Stimulated activated CD4-positive, alpha-beta T cell treated with anti-CD3 and anti-CD28 coated beads, Interleukin-1b, Interleukin-23, amount 100 ng/mL, for 48 hours (primary cell): Measurements from ENCODE around the gene SSU72.
"Not testable (repeated sequence)": the region's sequence is repeated elsewhere in the genome, so short reads cannot be mapped to it uniquely, and the experiment has no call there.

Source experiments
- DNase-seq: peaks from one replicate; pipeline ENCODE4 v3.0.0-alpha.2; 2020

The SSU72 gene

DNA sequence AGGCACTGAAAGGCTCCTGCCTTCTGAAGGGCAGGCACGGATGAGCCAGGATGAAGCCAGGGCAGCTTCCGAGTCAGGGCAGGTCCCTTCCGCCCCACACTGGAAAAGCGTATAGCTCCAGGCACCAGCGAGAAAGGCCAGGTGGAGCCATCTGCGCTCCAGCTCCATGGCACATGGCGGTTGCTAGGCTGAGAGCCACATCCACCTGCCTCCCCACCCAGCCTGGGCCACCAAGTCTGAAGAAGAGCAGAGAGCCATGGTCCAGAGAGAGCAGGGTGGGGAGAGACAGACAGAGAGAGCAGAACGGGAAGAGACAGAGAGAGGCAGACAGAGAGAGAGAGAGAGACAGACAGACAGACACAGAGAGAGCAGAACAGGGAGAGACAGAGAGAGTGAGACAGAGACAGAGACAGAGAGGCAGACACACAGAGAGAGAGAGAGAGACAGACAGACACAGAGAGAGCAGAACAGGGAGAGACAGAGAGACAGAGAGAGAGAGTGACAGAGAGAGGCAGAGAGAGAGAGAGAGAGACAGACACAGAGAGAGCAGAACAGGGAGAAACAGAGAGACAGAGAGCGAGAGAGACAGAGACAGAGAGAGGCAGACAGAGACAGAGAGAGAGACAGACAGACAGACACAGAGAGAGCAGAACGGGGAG is 20.1 kb upstream of the SSU72 start:
- DNase-seq = no peak

DNA sequence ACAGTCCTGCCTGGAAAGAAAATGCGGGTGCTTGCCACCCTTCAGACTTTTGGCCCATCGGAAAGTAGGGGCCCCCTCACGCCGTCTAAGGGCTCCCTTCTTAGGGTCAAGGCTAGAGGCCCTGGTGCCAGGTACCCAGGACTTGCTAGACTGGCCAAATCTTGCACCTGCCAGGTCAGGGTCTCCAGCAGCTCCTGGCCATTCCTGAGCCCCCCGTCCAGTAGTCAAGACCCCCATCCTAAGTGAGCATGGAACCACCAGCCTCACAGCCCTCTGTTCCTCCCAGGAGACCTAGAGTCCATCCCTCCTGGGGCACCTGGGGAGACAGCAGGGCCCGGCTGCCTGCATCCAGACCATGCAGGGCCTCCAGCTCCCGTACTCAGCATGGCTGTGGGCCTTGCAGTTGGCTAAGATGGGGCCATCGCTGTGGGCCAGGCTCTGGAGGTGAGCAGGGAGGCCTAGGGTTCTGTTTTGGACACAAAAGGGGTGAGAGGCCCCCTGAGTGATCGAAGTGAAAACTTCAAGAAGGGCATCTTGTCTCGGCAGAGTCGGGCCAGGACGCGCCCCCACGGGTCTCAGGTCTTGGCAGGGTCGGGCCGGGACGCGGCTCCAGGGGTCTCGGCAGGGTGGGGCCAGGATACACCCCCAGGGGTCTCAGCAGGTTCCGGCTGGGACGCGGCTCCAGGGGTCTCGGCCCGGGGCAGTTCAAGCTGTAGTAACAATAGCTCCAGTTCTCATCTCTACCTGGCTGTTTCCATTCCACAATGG is 19.4 kb upstream of the SSU72 start:
- DNase-seq = no peak

DNA sequence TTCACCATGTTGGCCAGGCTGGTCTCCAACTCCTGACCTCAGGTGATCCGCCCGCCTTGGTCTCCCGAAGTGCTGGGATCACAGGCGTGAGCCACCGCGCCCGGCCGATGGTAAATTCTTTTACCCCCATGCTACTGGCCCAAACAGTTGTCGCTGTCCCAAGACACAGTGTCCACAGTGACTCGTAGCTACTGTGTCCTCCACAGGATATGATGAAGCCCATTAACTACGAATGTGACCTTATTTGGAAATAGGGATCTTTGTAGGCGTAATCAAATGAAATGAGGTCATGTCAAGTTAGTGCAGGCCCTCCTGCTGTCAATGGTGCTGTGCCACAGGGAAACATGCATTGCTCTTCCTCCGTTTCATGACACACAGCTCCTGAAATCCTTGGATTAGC is 16.8 kb upstream of the SSU72 start:
- no peak for DNase-seq

DNA sequence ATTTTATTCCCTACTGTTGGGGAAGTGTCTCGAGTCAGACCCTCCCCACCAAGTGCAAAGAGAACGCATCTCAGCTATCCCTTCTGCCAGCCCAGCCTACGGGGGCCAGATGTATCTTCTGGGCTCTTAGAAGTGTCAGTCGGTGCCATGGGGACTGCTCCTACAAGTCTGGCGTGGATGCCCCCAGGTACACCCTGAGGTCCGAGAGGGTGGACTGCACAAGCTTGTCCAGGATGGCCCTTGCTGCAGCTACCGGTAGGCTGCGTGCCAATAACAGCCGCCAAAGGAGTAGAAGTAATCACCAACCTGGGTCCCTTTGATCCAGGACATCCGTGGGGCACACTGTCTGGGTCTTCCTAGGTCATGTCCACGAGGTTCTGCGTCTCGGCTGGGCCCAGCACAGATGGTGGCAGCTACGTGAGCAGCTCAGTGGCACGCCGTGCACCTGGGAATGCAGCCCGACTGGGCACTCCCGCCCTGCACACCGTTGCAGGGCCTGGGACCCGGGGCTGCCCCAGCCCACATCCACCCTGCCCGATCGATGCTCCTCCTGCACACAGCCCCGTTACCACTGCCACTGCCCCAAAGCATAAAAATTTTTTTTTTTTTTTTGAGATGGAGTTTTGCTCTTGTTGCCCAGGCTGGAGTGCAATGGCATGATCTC is 8.8 kb upstream of the SSU72 start:
- no peak for DNase-seq

DNA sequence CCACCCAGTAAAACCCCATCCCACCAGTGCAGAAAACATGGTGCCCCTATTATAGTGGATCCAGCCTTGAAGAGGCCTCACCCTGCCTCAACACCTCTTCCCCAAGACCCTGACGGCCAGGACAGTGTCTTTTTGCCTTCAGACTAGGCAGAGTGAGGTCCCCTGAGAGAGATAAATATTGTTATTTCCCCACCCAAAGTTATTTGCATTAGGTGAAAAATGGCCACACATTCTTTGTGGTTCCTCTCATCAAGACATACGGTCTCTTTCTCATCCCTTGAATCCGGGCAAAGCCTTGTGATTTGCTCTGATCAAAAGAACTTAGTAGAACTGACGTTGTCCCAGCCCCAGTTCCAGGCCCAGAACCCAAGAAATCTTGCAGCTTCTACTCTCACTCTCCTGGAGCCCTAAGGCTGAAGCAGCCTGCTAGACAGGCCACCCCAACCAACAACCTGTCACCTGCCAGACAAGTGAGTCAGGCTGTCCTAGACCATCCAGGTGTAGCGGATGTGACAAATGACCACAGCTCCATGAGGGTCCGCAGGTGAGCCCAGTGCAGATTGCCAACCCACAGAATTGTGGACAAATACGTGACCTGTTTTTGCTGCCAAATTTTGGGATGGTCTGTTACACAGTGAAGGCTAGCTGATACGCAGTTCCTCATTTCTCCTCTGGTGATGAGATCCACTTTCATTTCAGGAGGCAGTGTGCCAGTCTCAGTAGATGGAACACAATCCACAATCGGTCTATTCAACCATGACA is 8.1 kb upstream of the SSU72 start:
- no peak for DNase-seq

DNA sequence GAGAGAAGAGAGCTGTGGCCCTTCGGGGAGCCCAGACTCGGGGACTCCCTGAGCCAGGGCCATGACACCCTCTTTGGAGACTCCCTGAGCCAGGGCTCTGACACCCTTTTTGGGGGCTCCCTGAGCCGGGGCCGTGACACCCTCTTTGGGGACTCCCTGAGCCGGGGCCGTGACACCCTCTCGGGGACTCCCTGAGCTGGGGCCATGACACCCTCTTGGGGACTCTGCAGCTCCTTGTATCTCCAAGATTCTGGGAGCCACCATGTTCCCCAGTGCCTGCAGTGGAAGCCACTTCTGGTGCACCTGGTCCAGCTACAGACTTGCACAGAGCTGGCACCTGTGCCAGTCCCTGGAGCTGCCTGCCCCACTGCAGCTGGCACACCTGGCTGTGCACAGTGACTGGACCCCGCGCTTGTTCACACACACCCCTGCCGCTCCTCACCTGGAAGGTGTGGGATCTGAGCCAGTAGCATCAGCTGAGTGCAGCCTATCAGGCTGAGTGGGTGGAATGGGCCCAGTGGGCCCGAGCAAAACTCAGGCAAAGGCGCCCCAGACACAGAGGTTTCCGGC is 3.8 kb upstream of the SSU72 start:
- no peak for DNase-seq

DNA sequence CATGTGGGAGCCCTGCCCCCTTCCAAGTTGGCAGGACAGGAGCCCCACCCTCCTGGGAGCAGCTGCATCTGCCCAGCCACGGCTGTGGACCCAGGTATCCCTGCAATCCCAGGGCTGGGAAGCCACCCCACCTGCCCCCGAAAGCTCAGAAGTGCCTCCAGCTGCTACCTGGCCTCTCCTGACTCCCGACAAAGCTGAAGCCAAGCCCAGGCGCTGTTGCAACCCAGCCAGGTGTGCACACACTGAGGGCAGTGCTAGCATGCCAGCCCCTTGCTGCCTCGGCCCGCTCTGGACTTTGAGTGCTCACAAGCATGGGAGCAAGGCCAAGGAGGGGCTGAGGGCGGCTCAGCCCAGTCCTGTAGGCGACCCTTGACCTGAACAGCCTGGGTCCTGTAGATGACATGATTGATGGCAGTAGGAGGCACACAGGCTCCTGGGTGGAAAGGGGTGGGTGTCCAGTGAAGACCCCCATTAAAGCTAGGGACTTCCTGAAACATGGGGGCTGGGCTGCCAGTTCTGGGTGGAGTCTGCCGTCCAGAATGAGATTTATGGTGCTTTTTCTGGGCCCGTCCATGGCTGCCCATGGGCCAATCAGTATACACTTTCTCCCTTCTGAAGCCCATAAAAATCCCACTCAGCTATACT is 2.8 kb upstream of the SSU72 start:
- DNase-seq = no peak

DNA sequence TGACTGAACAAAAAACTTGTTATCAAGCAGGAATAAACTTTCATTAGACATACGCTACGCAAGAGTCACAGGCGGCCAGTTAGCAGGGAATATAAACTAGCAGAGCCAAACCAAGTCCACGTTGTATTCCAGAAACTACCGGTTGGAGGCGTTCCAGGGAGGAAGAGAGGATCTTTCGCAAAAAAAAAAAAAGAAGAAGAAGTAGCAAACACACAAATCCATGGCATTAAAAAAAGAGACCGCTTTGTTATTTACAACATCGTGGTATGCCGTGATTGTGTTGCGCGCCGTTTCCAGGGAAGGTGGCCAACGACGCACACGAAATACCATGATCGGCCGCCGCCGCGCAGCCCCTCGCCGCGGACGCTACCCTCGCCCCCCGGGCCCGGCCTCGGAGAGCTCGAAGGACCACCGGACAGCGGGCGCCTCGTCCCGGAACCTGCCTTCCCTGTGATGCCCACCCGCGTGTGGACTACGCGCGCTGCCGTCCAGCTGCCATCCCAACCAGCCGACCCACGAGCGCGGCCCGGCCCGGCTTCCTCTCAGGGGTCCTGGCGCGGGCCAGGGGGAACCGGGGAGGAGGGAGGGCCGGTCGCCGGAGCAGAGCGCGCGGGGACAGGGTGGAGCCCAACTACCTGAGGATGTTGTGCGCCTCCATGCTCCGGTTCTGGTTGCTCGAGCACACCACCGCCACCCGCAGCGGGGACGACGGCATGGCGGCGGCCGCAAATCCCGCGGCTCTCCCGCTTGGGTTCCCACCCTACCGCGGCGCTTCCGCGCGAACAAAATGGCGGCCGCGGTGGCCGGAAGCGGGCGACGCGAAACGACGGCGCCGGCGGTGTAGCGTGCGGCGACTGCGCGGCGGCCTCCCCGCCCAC is 581 bp downstream of the SSU72 start:
- DNase-seq = peak; percentile 67

DNA sequence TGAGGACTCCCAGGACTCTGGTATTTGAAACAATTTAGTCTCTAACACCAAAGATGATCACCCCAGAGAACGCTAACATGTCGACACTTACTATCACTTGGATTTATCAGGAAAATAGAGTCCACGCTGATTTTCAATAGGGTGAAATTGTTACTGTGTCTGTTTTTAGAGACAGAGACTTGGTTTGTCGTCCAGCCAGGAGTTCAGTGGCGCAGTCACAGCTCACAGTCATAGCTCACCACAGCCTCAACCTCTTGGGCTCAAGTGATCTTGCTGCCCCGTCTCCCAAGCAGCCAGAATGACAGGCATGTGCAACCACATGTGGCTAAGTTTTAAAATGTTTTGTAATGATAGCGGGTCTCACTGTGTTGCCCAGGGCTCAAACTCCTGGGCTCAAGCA is 5.3 kb downstream of the SSU72 start:
- DNase-seq = no peak

DNA sequence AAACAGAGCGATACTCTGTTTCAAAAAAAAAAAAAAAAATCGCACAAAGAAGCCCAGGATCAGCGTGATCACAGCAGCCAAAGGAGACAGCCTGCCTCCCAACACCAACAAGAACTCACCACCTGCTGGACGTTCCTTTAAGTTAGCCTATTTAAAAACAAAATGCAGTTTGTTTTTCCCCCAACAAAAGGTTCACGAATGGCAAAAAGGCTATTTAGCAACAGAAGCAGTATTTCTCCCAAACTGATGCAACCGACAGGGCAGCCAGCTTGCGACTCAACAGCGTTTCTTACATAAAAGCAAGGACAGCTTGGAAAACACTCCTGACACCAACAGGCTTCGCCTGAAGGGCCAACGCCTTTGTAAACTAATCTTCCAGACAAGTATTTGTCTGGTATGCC is 6.8 kb downstream of the SSU72 start:
- no peak for DNase-seq

DNA sequence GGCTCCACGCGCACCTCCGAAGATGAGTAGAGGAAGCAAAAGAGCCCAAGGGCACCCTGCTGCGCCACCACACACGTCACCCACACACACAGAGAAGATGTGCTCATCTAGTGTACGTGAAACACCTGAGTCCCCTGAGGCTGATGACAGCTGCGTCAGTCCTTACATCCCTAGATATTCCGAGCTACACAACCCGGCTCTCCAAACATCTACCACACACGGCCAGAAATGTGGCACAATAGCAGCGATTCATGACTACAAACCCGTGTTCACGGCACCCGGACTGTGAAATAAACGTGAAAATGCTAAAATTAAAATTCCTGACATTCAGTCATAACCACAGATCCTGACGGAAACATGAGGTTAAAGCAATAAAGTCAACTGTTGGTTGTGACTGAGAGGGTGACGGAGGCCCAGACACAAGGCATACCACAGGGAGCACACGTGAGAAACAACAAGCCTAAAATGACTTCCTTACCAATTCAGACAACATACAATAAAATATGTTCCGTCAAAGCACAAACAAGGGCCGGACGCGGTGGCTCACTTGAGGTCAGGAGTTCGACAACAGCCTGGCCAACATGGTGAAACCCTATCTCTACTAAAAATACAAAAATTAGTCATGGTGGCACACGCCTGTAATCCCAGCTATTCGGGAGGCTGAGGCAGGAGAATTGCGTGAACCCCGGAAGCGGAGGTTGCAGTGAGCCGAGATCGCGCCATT is 7.3 kb downstream of the SSU72 start:
- DNase-seq = no peak

DNA sequence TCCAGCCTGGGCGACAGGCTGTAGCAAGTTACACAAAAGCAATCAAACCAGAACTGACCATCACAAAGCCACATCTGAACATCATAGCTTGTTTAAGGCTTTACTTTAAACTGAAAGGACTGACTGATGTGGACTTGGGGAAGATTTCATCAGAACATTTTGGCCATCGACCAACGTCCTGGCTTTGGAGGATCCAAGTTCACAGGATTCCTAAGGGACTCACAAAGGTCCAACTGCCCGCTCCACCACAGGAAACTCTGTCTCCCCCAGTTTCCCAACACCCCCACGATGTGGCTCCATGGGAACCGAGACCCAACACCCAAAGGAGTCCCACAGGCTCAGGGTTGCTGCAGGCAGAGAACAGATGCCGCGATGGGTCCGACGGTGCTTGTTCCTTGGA is 9.3 kb downstream of the SSU72 start:
- no peak for DNase-seq

DNA sequence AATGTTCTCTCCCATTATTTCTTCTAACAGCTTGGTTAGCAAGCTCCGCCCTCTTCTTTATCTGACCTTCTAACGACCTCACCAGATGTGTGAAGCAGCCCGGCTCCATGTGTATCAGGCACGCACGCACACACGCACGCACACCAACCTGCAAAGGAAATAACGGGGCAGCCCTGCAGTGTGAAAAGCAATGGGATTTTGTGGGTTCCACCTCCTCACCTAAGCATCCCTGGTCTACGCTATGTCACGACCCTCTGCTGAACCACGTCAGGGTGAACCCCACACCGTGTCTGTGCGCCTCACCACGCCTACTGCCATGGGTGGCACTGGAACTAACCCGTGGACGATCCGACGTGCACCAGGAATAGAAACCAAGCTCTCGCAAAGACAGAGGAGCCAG is 10.4 kb downstream of the SSU72 start:
- DNase-seq = no peak

DNA sequence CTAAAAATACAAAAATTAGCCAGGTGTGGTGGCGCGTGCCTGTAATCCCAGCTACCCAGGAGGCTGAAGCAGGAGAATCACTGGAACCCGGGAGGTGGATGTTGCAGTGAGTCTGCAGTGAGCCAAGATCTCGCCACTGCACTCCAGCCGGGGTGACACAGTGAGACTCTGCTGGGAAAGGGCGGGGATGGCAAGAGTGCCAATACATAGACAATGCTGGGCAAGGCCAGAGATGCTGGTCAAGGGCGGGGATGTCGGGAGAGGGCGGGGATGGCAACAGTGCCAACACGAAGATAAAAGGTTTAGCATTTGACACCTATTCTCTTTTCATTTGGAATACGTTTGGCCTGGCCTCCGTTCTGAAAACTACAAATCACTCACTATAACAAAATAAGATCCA is 11.0 kb downstream of the SSU72 start:
- no peak for DNase-seq

DNA sequence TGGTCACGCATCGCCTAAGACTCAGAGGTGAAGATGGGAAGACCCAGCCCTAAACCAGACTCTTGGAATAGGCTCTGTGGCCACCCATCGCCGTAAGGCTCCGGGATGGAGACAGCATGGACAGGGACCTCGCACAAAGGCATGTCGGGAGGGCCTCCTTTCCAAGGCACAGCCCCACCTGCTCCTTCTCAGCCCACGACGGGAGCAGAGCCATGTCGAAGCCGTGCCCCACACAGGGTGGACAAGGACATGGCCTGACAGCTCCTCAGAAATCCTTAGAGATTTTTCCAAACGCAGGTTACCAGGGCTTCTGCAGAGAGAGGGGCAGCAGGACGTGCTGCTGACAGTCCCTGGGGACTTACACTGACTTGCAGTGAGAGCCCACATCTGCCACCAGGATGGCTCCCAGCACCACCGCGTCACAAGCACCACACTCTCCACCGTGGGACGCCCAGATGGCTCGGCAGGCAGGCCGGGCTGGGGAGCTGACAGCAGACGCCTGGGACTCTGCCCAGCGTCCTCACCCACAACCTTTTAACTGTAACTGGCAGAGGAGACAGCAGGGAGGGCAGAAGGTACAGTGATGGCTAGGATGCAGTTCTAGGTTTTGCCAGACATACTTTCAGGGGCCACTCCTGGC is 12.0 kb downstream of the SSU72 start:
- no peak for DNase-seq

DNA sequence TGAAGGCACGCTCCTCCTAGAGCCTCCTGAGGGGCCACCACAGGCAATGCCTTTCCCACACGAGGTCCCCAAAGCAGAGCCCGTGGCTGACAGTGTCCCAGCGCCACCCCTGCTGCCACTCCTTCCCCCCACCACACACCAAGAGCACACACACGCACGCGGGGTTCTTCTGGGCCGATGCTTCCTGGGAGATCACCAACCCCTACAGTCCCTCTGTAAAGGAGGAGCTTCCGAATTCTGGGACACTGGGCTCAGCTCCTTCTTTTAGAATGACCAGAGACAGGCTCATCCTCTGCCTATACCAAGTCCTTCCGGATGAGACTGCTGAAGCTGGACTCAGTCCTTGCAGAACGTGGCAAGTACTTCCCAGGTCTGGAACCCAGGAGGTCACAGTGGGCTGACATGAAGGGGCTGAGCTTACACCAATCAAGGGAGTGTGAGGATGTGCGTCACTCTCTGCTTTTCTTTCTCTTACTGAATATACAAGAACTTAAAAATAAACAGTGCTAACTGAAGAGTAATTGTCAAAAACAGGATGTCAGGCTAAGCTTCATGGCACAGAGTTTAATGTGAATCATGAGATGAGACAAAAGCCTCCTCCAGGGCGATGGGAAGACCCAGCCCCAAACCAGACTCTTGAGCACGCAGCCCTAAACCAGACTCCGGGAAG is 12.7 kb downstream of the SSU72 start:
- no peak for DNase-seq

DNA sequence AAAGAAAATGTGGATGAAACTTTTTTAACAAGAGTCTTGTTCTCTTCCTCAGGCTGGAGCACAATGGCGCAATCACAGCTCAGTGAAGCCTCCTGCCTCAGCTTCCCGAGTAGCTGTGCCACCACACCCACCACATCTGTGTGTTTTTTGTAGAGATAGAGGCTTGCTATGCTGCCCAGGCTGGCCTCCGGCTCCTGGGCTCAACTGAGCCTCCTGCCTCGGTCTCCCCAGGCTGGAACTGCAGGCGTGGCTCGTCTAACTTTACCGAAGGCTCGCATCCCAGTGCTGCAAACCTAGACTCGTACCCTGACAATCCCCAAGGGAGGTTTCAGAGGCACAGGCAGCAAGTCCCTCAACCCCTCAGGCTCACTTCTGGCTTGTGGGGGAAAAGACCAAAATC is 14.5 kb downstream of the SSU72 start:
- no peak for DNase-seq

DNA sequence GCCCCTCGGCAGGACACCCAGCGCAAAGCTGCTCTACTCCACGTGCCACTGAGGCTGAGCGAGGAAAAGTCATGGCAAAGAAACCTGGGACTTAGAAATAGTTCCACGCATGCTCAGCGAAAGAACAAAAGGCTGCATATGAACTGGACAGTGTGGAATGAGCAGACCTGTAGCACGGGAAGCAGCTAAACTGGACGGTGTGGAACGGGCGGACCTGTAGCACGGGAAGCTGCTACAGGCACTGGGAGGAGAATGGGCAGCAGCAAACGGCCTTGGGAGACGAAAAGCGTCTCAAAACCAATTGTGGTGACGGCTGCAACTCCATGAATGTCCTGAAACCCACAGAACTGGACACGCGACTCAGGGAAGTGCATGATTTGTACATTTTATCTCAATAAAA is 15.6 kb downstream of the SSU72 start:
- no peak for DNase-seq

DNA sequence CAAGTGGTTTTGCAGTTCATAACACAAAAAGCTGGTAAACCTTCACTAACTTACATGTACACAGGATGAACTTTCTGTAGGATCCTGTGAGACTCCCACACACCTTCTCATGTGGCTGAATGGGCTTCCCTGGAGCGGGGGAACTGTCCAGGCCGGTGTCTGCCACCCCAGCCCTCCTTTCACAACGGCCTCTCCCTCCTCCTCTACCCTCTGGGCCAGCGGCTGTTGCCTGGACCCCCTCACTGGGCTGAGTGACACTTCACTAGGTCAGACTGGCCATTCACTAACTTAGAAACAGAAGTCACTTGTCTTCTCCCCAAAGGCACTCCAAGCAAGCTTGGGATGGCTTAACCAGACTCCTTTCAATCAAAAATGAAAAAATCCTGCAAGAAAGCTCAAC is 16.1 kb downstream of the SSU72 start:
- DNase-seq = no peak

DNA sequence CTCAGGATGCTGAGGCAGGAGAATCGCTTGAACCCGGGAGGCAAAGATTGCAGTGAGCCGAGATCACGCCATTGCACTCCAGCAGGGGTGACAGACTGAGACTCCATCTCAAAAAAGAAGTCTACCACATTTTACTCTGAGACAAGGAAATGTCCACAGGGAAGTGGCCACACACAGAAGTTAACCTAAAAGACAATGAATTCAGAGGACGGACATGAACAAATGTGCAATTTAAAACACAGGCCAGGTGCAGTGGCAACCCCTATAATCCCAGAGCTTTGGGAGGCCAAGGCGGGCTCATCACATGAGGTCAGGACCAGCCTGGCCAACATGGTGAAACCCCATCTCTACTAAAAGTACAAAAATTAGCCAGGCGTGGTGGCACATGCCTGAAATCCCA is 17.0 kb downstream of the SSU72 start:
- DNase-seq = not testable (repeated sequence)
